GM19351 (cell line): Measurements from ENCODE around the gene SUGP2.

Source experiments
- ATAC-seq: cut with Tn5 transposase; IDR thresholded peaks from one replicate; pipeline ENCODE4 v1.9.1; 2021; ENCODE audit warnings: mild to moderate bottlenecking, moderate library complexity; ENCODE audit not compliant: unreplicated experiment

Gene SUGP2

DNA sequence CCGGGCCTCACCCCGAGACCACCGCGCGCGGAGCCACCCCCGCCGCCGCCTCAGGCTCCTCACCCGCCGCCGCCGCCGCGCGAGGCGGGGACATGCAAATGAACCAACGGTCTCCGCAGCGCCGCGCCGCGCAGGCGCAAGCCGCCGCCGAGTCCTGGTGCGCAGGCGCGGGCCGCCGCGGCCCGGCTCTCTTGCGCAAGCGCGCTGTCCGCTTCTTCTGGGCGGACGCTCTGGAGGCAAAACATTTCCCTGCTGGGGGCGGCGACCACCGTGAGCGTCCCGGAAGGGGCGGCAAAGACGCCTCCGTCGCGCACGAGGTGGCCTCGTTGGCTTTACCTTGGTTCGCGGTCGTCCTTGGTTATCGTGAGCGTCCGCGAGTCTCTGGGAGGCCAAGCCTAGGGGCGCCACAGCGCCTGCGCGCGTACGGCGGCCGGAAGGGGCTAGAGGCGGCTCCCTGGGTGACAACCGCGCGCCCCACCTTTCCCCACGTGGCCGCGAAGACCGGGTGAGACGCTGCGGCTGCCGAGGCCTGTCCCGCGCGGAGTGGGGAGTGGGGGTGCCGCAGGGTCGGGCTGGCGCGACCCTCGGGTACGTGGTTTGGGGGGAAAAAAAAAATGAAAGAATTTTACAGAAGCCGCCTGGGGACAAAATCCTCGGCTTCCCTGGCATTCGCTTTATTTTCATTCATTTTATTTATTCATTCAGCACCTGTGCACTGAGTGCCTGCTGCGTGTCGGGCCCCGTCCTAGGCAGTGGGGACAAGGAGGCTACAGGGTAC, at the start of gene SUGP2, which contains the start of gene ARMC6:
Gene SUGP2, minus strand, starts transcription at position 92 of the 778 bp plus-strand sequence. CDS start 2,446 bp downstream, outside the sequence.
Gene ARMC6, plus strand, starts transcription at position 178 of the 778 bp plus-strand sequence. CDS start 607 bp downstream, outside the sequence.
- peak; percentile 63 for ATAC-seq

- ATAC-seq, result no peak
These were observed 48.4 kb upstream of the SUGP2 start for GRCh38 chr19:19081642-19082151.

GRCh38 chr19:19079571-19079970, 46.3 kb upstream of the SUGP2 start:
- ATAC-seq, result no peak

DNA sequence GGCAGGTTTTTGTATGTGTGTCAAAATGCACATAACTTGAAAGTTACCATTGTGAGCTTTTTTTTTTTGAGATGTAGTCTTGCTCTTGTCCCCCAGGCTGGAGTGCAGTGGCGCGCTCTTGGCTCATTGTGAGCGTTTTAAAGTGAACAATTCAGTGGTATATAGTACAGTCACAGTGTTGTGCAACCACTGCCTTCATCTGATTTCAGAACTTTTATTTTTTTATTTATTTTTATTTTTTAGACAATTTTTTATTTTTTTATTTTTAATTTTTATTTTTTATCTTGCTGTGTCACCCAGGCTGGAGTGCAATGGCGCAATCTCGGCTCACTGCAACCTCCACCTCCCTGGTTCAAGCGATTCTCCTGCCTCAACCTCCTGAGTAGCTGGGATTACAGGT, 45.5 kb upstream of the SUGP2 start:
- ATAC-seq, result no peak

DNA sequence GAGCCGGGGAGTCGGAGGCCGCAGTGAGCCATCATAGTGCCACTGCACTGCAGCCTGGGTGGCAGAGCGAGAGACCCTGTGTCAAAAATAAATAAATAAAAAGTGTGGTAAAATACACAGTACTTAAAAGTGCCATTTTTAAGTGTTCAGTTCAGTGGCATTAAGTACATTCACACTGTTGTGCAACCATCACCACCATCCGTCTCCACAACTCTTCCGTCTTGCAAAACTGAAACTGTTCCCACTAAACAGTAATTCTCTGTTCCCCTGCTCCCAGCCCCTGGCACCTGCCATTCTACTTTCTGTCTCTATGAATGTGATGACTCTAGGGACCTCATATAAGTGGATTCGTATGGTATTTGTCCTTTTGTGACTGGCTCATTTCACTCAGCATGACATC, 43.8 kb upstream of the SUGP2 start:
- no peak for ATAC-seq

DNA sequence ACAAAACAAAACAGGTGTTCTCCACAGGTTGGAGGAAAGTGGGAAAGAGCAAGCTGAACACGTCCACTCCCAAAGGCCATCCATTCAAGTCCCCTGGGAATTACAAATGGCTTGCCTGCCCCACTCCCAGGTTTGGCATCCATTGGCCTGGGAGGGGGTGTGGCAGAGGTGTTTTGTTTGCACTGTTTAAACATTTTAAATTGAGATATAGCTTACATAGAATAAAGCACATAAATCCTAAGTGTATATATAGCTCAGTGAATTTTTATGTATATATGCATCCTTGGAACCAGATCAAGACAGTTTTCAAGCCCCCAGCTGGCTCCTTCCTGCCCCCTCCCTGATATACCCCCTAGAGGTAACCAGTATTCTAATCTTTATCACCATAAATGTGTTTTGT, 43.2 kb upstream of the SUGP2 start:
- ATAC-seq, result no peak

DNA sequence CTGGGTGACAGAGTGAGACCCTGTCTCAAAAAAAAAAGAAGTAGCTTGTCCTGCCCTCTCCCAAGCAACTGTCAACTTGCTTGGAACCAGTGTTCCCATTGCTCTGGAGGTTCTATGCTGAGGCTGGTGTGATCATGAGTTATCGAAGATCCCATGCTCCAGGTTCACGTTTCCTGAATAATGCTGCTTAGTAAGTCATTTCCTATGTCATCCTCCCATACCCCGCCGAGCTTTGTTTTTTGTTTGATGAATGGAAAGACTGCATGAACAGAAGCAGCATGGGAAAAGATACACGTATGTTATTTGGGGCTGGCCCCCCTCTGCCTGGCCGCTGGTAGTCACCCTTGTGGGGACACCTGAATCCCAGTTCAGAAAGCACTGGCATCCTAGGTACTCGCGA, 41.8 kb upstream of the SUGP2 start:
- no peak for ATAC-seq

DNA sequence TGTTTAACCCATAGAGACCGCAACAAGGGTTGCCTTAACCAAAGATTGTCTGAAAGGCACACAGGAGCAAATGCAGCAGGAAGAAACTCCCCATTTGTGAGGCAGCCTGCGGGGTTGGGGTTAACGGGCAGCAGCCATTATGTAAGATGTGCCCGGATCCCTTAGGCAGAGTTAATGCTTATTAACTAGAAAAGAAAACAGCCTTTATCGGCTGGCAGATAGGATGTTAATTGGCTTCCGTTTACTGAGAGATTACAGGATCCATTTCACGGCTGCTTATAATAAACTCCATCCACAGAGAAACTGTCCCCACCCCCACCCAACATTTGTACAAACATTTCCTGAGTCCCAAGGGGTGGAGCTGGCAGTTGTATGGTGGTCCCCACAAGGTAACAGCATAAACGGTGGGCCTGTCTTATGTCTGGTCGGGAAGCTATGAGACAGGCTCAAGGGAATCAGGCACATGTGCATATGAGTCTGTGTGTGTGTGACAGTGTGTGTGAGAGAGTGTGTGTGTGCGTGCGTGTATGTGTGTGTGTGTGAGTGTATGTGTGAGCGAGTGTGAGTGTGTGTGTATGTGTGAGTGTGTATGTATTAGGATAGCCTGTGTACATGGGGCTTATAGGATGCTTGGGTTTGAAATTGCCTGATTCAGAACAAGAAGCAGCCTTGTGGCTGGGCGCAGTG, 41.0 kb upstream of the SUGP2 start:
- ATAC-seq, result no peak

DNA sequence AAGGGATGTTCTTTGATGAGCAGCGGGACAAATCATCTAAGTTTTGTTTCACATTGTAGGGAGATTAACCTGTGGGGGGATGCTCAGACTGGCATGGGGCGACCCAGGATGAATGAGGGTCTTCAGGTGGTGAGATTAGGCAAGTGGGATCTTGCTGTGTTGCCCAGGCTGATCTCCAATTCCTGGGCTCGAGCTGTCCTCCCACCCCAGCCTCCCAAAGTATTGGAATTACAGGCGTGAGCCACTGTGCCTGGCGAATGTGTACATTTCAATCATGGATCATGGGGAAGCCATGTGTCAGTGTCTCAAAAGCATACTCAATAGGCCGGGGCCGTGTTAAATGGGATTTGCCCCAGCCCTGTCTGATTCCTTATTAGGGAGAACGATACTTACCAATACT, 38.6 kb upstream of the SUGP2 start:
- ATAC-seq, result no peak

- no peak for ATAC-seq
These were observed 35.6 kb upstream of the SUGP2 start for GRCh38 chr19:19068659-19069654.

- ATAC-seq, result no peak
These were observed 34.2 kb upstream of the SUGP2 start for GRCh38 chr19:19067276-19068072.

- ATAC-seq, result no peak
These were observed 31.8 kb upstream of the SUGP2 start for GRCh38 chr19:19064811-19065745.

GRCh38 chr19:19064098-19064722, 30.9 kb upstream of the SUGP2 start:
- ATAC-seq, result no peak

- peak; percentile 89 for ATAC-seq
These were observed 30.1 kb upstream of the SUGP2 start, which contains the start of gene SLC25A42 for GRCh38 chr19:19063183-19064097. Gene SLC25A42, plus strand, starts transcription at chr19:19063994. Its CDS starts 32,131 bp downstream, at chr19:19096125.

- no peak for ATAC-seq
These were observed 29.3 kb upstream of the SUGP2 start for GRCh38 chr19:19062454-19063182.

- no peak for ATAC-seq
These were observed 28.2 kb upstream of the SUGP2 start for GRCh38 chr19:19061506-19061905.
